Measurements from ENCODE around the gene TMEM242. TPM values are rescaled to one million over a fixed set of nuclear protein-coding genes. Genes with fewer than 3 reads are reported as not detected.

TMEM242 gene
- total and polyA plus RNA-seq, 2 donors (not counting 1 experiment from before 2014, with no cell fraction given): 6.3 to 24.1 TPM

- intact Hi-C loops (cut with micrococcal nuclease): no loop called here
- no peak overlapping the region for H3K4me2 ChIP-seq (replicated peaks; ENCODE audit: low read depth, low read length, poor library complexity, severe bottlenecking)
- H3K27me3 Mint-ChIP-seq: peaks cover 33% of the 10 kb centered on the region
- H2AFZ ChIP-seq (ENCODE audit: insufficient read depth, low read depth, low read length, poor library complexity, severe bottlenecking): no peak overlapping the region
- H4K20me1 ChIP-seq (ENCODE audit: control insufficient read depth, insufficient read depth, low read length, poor library complexity, severe bottlenecking): no peaks in the 10 kb centered on the region
- ATAC-seq (ENCODE audit: low read depth) (no peak), DNase-seq (no peak)
- H3K4me3 Mint-ChIP-seq: no peak overlapping the region
- no peak overlapping the region for H3K9ac ChIP-seq (ENCODE audit: low read length)
- no peak overlapping the region for H3K27ac ChIP-seq (ENCODE audit: low read length in 2 of 2)
- H3K9me3 Mint-ChIP-seq (ENCODE audit: insufficient read depth): no peaks in the 10 kb centered on the region
- H3K27ac Mint-ChIP-seq: no peak overlapping the region
- no peak for TF ChIP-seq CTCF (IDR thresholded peaks at IDR 0.05)
- TF ChIP-seq EZH2 (IDR thresholded peaks at IDR 0.05; ENCODE audit: borderline replicate concordance, insufficient read depth, low read depth, low read length, poor library complexity, severe bottlenecking): no peak
- 62% methylated on average over 3 of the region's 8 CpGs for WGBS (ENCODE audit: insufficient coverage)
- H3K4me1 Mint-ChIP-seq: no peaks in the 10 kb centered on the region
- H3K4me3 ChIP-seq (ENCODE audit: control extremely low read depth in 1 of 5, extremely low read depth in 1 of 5, insufficient read depth in 1 of 5, low read depth in 2 of 5, low read length in 4 of 5): no peak overlapping the region
- ChIA-PET CTCF (no interaction called here), POLR2A (no interaction called here)
- H3K79me2 ChIP-seq (ENCODE audit: control insufficient read depth, insufficient read depth, low read length): no peaks in the 10 kb centered on the region
- H3K27me3 ChIP-seq (replicated peaks in 1 of 4; ENCODE audit: control extremely low read depth in 1 of 4, control insufficient read depth in 3 of 4, insufficient read depth in 4 of 4, low read length in 3 of 4): peaks cover 0 to 2% (median 0%) of the 10 kb centered on the region in 4 experiments
- no peaks in the 10 kb centered on the region for H3K4me1 ChIP-seq (ENCODE audit: control insufficient read depth in 2 of 2, insufficient read depth in 2 of 2, low read length in 2 of 2)
- peaks cover 0 to 14% (median 7%) of the 10 kb centered on the region in 3 donors for H3K9me3 ChIP-seq (ENCODE audit: control extremely low read depth in 1 of 3, control insufficient read depth in 2 of 3, insufficient read depth in 1 of 3, low read length in 2 of 3)
- H3K36me3 ChIP-seq (replicated peaks in 1 of 2; ENCODE audit: control extremely low read depth in 1 of 2, control insufficient read depth in 1 of 2, extremely low read depth in 1 of 2, insufficient read depth in 2 of 2, low read length in 1 of 2): no peaks in the 10 kb centered on the region
Observed at GRCh38 chr6:157251586-157252247, 71.6 kb downstream of the TMEM242 start.

DNA sequence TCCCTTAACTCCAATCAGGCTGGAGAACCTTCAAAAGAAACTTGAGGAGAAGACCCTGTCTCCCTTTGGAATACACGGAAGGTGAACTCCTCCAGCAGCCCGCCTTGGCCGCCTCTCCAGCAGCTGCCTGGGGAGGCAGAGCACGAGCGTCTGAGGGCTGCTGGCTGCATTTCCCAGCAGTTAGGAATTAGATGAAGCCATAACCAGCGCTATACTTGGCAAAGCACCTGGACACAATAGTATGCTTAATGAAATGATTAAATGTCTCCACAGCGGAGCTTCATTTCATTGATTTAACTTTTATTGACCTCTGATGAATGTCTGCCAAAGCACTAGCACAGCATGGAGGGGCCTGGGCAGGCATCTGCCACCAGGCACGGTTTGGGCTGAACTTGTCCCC is 73.5 kb downstream of the TMEM242 start:
- 100% methylated on average over 5 of the region's 8 CpGs for WGBS (ENCODE audit: insufficient coverage)
- no peaks in the 10 kb centered on the region for H3K36me3 ChIP-seq (replicated peaks in 1 of 2; ENCODE audit: control extremely low read depth in 1 of 2, control insufficient read depth in 1 of 2, extremely low read depth in 1 of 2, insufficient read depth in 2 of 2, low read length in 1 of 2)
- Mint-ChIP-seq H3K9me3 (ENCODE audit: insufficient read depth) (no peaks in the 10 kb centered on the region), H3K4me1 (no peaks in the 10 kb centered on the region), H3K27ac (no peak overlapping the region), H3K4me3 (no peak overlapping the region), H3K27me3 (peaks cover 27% of the 10 kb centered on the region)
- H2AFZ ChIP-seq (ENCODE audit: insufficient read depth, low read depth, low read length, poor library complexity, severe bottlenecking): no peak overlapping the region
- H3K9me3 ChIP-seq (ENCODE audit: control extremely low read depth in 1 of 3, control insufficient read depth in 2 of 3, insufficient read depth in 1 of 3, low read length in 2 of 3): peaks cover 0 to 14% (median 7%) of the 10 kb centered on the region in 3 donors
- H3K79me2 ChIP-seq (ENCODE audit: control insufficient read depth, insufficient read depth, low read length): no peaks in the 10 kb centered on the region
- POLR2A ChIA-PET: no interaction called here
- no peaks in the 10 kb centered on the region for H3K4me1 ChIP-seq (ENCODE audit: control insufficient read depth in 2 of 2, insufficient read depth in 2 of 2, low read length in 2 of 2)
- no peak overlapping the region for H3K27ac ChIP-seq (ENCODE audit: low read length in 2 of 2)
- H3K4me2 ChIP-seq (replicated peaks; ENCODE audit: low read depth, low read length, poor library complexity, severe bottlenecking): no peak overlapping the region
- peaks cover 0 to 2% (median 0%) of the 10 kb centered on the region in 4 experiments for H3K27me3 ChIP-seq (replicated peaks in 1 of 4; ENCODE audit: control extremely low read depth in 1 of 4, control insufficient read depth in 3 of 4, insufficient read depth in 4 of 4, low read length in 3 of 4)
- H3K9ac ChIP-seq (ENCODE audit: low read length): no peak overlapping the region
- H4K20me1 ChIP-seq (ENCODE audit: control insufficient read depth, insufficient read depth, low read length, poor library complexity, severe bottlenecking): no peaks in the 10 kb centered on the region
- no peak overlapping the region for H3K4me3 ChIP-seq (ENCODE audit: control extremely low read depth in 1 of 5, extremely low read depth in 1 of 5, insufficient read depth in 1 of 5, low read depth in 2 of 5, low read length in 4 of 5)
- TF ChIP-seq EZH2 (IDR thresholded peaks at IDR 0.05; ENCODE audit: borderline replicate concordance, insufficient read depth, low read depth, low read length, poor library complexity, severe bottlenecking) (no peak), CTCF (IDR thresholded peaks at IDR 0.05) (no peak)
- intact Hi-C loops (cut with micrococcal nuclease): no loop called here
- CTCF ChIA-PET: interaction anchor here (0.7 kb wide), 1 partner anchor 1550 kb away, joined by 3 read pairs; no protein-coding TSS in a partner anchor
- no peak for DNase-seq
- ATAC-seq (ENCODE audit: low read depth): no peak
